Gastrocnemius medialis (tissue), 4 donors: ENCODE results near the gene TRIM24. TPM values are rescaled to one million over a fixed set of nuclear protein-coding genes. Genes with fewer than 3 reads are reported as not detected.

Source experiments
- ATAC-seq, 2 donors: fragments of 150-250 bp; one replicate each; pipeline ENCODE4 v1.9.1; 2016
- DNase-seq, 2 donors: peaks; one replicate each; pipeline ENCODE4 v3.0.0-alpha.2; 2019
- H3K27ac ChIP-seq, 4 donors: fragments of 200-600 bp; sonication (generic); 1 replicate in 1 of 4; 2 replicates in 3 of 4; pipeline ENCODE4 v1.5.1; 2016 to 2018; ENCODE audit warnings: mild to moderate bottlenecking in 2 of 4, moderate library complexity in 1 of 4
- H3K27me3 ChIP-seq, 3 donors: fragments of 200-600 bp; sonication (generic) in 2 of 3; 1 replicate in 1 of 3; 2 replicates in 2 of 3; pipeline versions ENCODE4 v1.5.1 to v1.6.0; 2016 to 2019; ENCODE audit warnings: mild to moderate bottlenecking in 1 of 3, moderate library complexity in 1 of 3
- H3K36me3 ChIP-seq, 2 donors: fragments of 200-600 bp; sonication (generic) in 1 of 2; one replicate each; pipeline ENCODE4 v1.5.1; 2017 to 2018
- H3K4me1 ChIP-seq, 2 donors: fragments of 200-600 bp; sonication (generic) in 1 of 2; one replicate each; pipeline ENCODE4 v1.5.1; 2016 to 2017; ENCODE audit warnings: mild to moderate bottlenecking in 2 of 2
- H3K4me3 ChIP-seq, 4 donors: fragments of 200-600 bp; sonication (generic) in 3 of 4; 1 replicate in 1 of 4; 2 replicates in 3 of 4; pipeline ENCODE4 v1.5.1; 2016 to 2019; ENCODE audit warnings: mild to moderate bottlenecking in 2 of 4
- H3K9me3 ChIP-seq, 3 donors: fragments of 200-600 bp; sonication (generic) in 2 of 3; 1 replicate in 1 of 3; 2 replicates in 2 of 3; pipeline ENCODE4 v1.5.1; 2016 to 2019
- CTCF ChIP-seq, 5 experiments: fragments of 450-650 bp in 3 of 5; fragments of 200-600 bp in 2 of 5; sonication (generic) in 2 of 5; IDR thresholded peaks in 4 of 5; conservative IDR thresholded peaks in 1 of 5; 1 replicate in 4 of 5; 2 replicates in 1 of 5; pipeline ENCODE4 v1.5.1; 2016 to 2019; ENCODE audit warnings: antibody characterized with exemption in 5 of 5, mild to moderate bottlenecking in 3 of 5, moderate library complexity in 3 of 5
- POLR2A ChIP-seq, 2 donors: fragments of 450-650 bp; IDR thresholded peaks; one replicate each; pipeline ENCODE4 v1.6.1; 2017; ENCODE audit warnings: antibody characterized with exemption in 2 of 2, mild to moderate bottlenecking in 2 of 2, moderate library complexity in 2 of 2
- in situ Hi-C, 4 donors: fragments of 200-750 bp; cut with MboI; loops; one replicate each; pipeline versions ENCODE4 v1.15.0 to v1.8.0; 2017; ENCODE audit warnings: low sequenced_read_pairs in 4 of 4
- intact Hi-C: fragments of 100-400 bp; cut with DNase I; formaldehyde crosslinking; loops from one replicate; pipeline ENCODE4 v1.15.1; 2023; ENCODE audit warnings: low total_unique reads
- total RNA-seq, 4 donors: library from RNA; depleted of rRNA; stranded (reverse); fragments of >200 nt; gene quantifications; one replicate each; pipeline versions ENCODE4 v1.1.0 to v1.2.3, GENCODE V29; 2016

TRIM24 gene
- total RNA-seq, 4 donors from 2014 or later, result 17.1 to 26.5 (median 20.0) TPM

DNA sequence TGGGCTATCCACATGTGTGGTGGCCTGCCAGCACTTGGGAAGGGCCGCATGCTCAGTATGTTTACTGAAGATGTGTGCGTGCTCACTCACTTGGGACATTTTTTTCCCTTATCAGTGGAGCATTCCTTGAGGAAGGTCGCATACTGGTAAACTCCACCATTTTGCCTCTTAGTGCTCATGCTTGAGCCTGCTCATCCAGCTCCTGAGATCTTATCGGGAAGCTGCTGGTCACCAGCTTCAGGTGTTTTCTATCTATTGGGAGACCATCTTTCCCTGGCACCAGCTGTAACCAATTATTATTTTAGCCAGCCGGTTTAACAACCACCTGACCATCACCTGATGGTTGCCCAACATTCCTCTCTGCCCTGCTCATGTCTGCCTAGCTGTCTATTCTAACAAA, 35.0 kb upstream of the TRIM24 start:
- Histone ChIP-seq H3K4me3 (no peak overlapping the region), H3K4me1 (no peaks in the 10 kb centered on the region), H3K9me3 (peaks cover 0 to 6% (median 3%) of the 10 kb centered on the region in 3 donors), H3K27ac (no peak overlapping the region), H3K36me3 (no peaks in the 10 kb centered on the region), H3K27me3 (no peaks in the 10 kb centered on the region)
- DNase-seq, result no peak
- no peak for TF ChIP-seq POLR2A (IDR thresholded peaks at IDR 0.05)
- no peak for TF ChIP-seq CTCF (IDR thresholded peaks at IDR 0.05 in 4 of 5, conservative IDR thresholded peaks at IDR 0.05 in 1 of 5)
- in situ Hi-C loops (no loop called here), intact Hi-C loops (no loop called here)
- ATAC-seq, result no peak

GRCh38 chr7:138429577-138430250, 30.3 kb upstream of the TRIM24 start:
- in situ Hi-C loops (no loop called here), intact Hi-C loops (no loop called here)
- DNase-seq (no peak), ATAC-seq (no peak)
- TF ChIP-seq POLR2A (IDR thresholded peaks at IDR 0.05) (no peak), CTCF (IDR thresholded peaks at IDR 0.05 in 4 of 5, conservative IDR thresholded peaks at IDR 0.05 in 1 of 5) (no peak)
- no peak overlapping the region for H3K27ac ChIP-seq
- H3K27me3 ChIP-seq, result no peaks in the 10 kb centered on the region
- H3K4me3 ChIP-seq, result no peak overlapping the region
- H3K36me3 ChIP-seq, result no peaks in the 10 kb centered on the region
- peaks cover 0 to 6% (median 3%) of the 10 kb centered on the region in 3 donors for H3K9me3 ChIP-seq
- no peaks in the 10 kb centered on the region for H3K4me1 ChIP-seq

- H3K27me3 ChIP-seq, result no peaks in the 10 kb centered on the region
- H3K9me3 ChIP-seq, result peaks cover 0 to 6% (median 3%) of the 10 kb centered on the region in 3 donors
- H3K36me3 ChIP-seq, result no peaks in the 10 kb centered on the region
- DNase-seq (no peak), ATAC-seq (no peak)
- in situ Hi-C loops, result no loop called here
- intact Hi-C loops, result no loop called here
- no peaks in the 10 kb centered on the region for H3K4me1 ChIP-seq
- TF ChIP-seq CTCF (IDR thresholded peaks at IDR 0.05 in 4 of 5, conservative IDR thresholded peaks at IDR 0.05 in 1 of 5) (no peak), POLR2A (IDR thresholded peaks at IDR 0.05) (no peak)
- H3K4me3 ChIP-seq, result no peak overlapping the region
- no peak overlapping the region for H3K27ac ChIP-seq
These were observed 28.5 kb upstream of the TRIM24 start for GRCh38 chr7:138431517-138431916.

DNA sequence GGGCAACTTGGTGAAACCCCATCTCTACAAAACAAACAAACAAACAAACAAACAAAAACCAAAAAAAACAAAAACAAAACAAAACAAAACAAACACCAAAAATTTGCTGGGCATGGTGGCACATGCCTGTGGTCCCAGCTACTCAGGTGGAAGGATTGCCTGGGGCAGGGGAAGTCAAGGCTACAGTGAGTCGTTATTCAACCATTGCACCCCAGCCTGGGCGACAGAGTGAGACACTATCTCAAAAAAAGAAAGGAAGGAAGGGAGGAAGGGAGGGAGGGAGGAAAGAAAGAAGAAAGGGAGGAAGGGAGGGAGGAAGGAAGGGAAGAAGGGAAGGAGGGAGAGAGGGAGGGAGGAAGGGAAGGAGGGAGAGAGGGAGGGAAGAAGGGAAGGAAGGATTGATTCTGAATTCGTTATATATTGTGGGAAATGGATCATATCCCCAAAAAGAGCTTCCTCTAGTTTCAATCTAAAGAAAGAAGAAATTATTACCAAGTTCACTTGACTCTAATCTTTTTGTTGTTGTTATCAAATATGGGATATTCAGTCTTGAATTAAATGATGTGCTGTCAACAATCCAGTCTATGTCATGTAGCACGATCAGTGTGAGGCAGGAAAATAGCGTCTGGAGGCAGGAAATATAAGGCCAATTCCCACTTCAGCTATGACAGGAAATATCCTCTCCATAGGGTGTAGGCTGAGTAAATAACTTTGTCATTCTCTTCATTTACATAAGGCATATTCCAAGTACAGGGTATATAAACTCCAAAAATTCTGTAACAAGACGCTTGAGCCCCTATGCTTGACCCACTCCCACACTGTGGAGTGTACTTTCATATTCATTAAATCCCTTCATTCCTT, 26.2 kb upstream of the TRIM24 start:
- no peaks in the 10 kb centered on the region for H3K36me3 ChIP-seq
- no peak overlapping the region for H3K27ac ChIP-seq
- no peak for DNase-seq
- no peak overlapping the region for H3K4me3 ChIP-seq
- intact Hi-C loops, result no loop called here
- no peak for TF ChIP-seq CTCF (IDR thresholded peaks at IDR 0.05 in 4 of 5, conservative IDR thresholded peaks at IDR 0.05 in 1 of 5)
- H3K4me1 ChIP-seq, result no peaks in the 10 kb centered on the region
- H3K27me3 ChIP-seq, result no peaks in the 10 kb centered on the region
- no peak for ATAC-seq
- in situ Hi-C loops, result no loop called here
- H3K9me3 ChIP-seq, result peaks cover 0 to 6% (median 3%) of the 10 kb centered on the region in 3 donors
